Kasumi-1 (cell line): ENCODE measurements around the gene CALR.
"Not testable (repeated sequence)": the region's sequence is repeated elsewhere in the genome, so short reads cannot be mapped to it uniquely, and the experiment has no call there.

Source experiments
- DNase-seq, 2 experiments: peaks; one replicate each; lab custom pipeline; 2025; lab: John Stamatoyannopoulos, UW

The CALR gene

GRCh38 chr19:12952488-12953137 lies 14.2 kb downstream of the CALR start:
- no peak for DNase-seq

- no peak for DNase-seq
Observed at GRCh38 chr19:12953138-12953798, 14.9 kb downstream of the CALR start.

- peak in 1 of 2 experiments; percentile 26 for DNase-seq
Observed at GRCh38 chr19:12953799-12954611, 15.6 kb downstream of the CALR start.

DNA sequence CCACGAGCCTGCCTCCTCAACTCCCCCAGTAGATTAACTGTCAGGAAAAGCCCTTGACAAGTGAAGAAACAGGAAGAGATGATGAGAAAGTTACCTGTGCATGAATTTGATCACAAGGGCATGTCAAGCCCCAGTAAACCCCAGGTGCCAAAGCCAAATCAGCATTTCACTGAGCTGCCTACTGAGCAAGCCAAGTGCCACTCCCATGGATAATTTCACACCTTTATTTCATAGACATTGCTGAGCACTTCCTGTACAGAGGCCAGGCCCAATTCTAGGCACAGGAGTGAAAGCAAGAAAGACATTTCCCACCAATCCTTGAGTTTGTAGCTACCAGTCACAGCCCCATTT lies 16.2 kb downstream of the CALR start:
- no peak for DNase-seq

DNA sequence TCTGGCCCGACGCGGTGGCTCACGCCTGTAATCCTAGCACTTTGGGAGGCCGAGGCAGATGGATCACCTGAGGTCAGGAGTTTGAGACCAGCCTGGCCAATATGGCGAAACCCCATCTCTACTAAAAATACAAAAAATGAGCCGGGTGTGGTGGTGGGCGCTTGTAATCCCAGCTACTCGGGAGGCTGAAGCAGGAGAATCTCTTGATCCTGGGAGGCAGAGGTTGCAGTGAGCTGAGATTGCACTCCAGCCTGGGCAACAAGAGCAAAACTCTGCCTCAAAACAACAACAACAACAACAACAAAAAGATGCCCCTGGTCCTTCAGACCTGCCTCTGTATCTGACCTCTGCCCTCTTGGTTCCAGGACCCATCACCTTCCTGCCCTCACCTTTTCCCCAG lies 17.2 kb downstream of the CALR start:
- not testable (repeated sequence) for DNase-seq

GRCh38 chr19:12955996-12956395 lies 17.6 kb downstream of the CALR start:
- no peak for DNase-seq

DNA sequence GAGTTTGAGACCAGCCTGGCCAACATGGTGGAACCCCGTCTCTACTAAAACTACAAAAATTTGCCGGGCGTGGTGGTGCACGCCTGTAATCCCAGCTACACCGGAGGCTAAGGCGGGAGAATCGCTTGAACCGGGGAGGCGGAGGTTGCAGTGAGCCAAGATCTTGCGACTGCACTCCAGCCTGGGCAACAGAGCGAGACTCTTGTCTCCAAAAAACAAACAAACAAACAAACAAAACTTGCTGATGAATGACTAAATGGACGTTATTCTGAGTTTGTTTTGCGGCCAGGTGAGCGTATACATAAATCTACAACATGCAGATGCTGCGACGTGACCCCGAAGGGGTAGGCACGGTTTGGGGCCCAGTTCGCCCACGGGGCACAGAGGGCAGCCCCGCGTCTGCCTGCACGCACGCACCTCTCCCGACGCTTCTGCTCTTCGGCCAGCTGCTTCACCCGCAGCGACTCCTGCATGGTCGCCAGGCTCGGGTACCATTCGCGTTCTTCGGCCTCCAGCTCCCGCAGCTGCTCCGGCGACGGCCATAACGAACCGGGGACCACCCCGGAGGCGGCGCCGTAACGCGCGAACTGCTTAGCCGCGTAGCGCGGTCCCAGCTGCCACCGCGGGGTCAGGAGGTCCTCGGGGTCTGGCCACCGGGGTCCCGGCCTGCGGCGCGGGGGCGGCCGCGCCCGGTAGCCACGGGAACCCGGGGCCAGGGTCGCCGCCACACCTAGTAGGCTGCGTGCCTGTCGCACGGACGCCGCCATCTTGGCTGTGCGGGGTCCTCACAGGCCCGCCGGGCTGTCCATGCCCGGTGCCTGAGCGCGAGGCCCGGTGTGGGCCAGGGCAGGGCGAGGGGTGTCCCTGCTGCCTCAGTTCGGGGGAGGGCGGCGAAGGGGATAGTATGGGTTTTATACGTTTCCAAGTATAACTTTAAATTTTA lies 18.3 kb downstream of the CALR start, which contains the start of gene GADD45GIP1:
TSS of gene GADD45GIP1 (minus strand) at position 778 of the 943 bp plus-strand sequence. CDS start at position 767, 11 bp downstream.
- DNase-seq: peak; percentile 68 to 82

DNA sequence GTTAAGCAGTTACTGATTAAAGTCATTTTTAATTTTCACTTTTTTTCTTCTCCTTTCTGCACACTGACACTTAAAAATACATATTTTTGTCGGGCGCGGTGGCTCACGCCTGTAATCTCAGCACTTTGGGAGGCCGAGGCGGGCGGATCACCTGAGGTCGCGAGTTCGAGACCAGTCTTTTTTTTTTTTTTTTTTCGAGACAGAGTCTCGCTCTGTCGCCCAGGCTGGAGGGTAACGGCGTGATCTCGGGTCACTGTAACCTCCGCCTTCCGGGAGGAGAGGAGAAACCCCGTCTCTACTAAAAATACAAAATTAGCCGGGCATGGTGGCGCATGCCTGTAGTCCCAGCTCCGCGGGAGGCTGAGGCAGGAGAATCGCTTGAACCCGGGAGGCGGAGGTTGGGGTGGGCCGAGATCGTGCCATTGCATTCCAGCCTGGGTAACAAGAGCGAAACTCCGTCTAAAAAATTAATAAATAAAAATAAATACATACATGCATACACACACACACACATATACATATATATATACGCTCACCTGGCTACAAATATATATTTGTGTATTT lies 19.1 kb downstream of the CALR start:
- DNase-seq: not testable (repeated sequence)

DNA sequence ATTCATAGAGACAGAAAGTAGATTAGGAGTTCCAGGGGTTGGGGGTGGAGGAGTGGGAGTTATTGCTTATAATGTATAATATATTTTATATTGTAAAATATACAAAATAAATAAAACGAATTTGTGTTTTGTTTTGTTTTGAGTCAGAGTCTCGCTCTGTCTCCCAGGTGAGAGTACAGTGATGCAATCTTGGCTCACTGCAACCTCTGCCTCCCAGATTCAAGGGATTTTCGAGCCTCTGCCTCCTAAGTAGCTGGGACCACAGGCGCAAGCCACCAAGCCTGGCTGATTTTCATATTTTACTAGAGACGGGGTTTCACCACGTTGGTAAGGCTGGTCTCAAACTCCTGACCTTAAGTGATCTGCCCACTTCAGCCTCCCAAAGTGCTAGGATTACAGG lies 21.1 kb downstream of the CALR start:
- DNase-seq: no peak

DNA sequence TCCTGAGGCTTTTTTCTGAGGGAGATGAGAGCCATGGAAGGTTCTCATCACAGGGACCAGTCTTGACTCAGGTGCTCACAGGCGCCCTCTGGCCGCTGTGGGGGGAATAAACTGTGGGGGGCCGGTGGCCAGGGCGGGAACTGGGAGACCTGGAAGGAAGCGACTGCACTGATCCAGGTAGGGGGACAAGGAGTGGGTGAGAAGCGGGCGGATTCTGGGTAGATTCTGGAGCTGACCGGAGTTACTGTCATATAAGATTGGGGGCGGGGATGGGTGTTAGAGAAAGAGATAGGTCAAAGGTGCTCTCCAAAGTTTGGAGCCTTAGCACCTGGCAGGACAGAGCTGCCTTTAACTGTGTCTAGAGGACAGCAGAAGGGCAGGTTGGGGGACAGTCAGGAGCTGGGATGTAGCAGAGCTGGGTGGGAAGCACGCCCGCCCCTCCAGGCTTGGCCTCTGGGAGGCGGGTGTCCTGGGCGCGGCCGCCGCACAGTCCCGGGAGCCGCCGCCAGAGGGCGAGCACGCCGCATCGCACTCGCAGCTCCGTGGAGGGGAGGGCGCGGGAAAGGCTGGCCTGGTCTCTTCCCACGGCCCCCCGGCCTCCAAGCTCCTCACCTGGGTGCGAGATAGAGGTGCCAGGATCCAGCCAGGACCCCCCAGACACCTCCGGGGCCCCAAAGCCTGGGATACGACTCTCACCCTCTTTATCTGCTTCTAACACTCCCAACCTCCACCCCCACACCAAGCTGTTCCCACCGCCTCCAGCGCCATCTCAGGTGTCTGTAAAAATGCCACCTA lies 26.8 kb downstream of the CALR start:
- peak; percentile 56 to 73 for DNase-seq

DNA sequence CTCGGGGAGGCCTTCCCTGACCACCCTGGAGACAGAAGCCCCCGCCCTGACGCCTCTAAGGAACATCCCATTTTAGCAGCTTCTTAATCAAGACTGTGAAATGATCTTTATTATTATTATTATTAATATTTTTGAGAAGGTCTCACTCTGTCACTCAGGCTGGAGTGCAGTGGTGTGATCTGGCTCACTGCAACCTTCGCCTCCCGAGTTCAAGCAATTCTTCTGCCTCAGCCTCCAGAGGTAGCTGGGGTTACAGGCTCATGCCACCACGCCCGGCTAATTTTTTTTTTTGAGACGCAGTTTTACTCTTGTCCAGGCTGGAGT lies 27.4 kb downstream of the CALR start:
- DNase-seq: no peak

GRCh38 chr19:12967907-12968306 lies 29.5 kb downstream of the CALR start:
- DNase-seq: no peak

DNA sequence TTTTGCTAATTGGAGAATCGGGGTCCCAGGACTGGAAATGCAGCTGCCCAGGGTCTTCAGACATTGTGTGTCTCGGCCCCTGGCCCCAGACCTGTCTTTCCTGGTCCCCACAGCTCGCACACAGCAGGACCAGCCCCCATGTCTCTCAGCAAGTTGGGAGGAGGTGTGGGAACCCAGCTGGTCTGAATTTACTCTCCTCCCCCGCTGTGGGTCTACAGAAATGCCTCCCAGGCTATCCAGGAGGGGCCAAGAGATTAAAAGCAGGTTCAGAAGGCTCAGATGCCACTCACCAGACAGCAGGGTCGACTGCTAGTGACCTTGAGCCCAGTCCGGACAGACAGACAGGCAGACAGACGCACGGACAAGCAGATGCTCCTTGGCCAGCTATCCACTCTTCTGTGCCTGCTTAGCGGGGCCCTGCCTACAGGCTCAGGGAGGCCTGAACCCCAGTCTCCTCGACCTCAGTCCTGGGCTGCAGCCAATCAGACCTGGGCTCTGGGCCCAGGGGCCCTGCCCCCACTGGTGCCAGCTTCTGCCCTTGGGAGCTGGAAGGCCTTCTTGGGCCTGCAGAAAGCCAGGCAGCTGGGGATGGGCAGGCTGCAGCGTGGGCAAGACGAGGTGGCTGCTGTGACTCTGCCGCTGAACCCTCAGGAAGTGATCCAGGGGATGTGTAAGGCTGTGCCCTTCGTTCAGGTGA lies 31.0 kb downstream of the CALR start, which contains the start of gene DAND5:
TSS of gene DAND5 (plus strand) at position 285 of the 697 bp plus-strand sequence. CDS start at position 370, 85 bp downstream.
- no peak for DNase-seq

GRCh38 chr19:12970070-12970820 lies 31.8 kb downstream of the CALR start:
- no peak for DNase-seq

- DNase-seq: no peak
Observed at GRCh38 chr19:12973236-12973635, 34.8 kb downstream of the CALR start.

DNA sequence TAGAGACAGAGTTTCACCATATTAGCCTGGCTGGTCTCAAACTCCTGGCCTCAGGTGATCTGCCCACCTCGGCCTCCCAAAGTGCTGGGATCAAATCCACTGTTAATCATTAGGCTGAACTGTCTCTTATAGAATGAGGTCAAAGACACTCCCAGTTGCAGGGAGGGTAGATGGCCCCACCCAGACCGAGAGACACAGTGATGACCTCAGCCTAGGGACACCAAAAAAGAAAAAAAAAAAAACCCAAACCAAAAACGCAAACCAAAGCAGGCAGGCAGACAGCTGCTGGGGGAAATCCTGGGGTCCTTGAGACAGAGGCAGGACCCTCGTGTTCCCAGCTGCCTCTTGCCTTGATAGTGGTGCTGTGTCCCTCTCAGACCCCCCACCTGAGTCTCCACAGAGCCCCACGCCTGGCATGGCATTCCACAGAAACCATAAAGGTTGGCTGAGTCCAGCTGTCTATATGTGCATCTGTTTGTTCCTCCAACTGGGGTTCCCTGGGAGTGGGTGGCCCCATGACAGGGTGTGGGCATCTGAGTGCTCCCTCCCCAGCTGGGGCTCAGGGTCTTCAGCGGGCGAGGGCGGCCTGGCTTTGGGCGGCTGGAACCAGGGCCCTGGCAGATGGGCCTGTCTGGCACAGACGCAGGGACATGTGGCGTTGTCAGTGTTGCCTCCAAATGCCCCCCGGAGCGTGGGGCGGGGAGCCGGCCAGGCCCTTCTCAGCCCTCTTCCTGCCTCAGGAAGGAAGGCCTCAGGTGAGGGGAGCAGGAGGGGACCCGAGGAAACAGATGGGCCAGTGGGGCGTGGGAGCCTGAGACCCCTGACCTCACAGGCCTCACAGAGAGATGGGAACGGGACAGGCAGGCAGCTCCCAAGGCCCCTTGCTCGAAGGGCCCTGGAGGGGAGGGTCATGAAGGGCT lies 36.2 kb downstream of the CALR start:
- DNase-seq: no peak

DNA sequence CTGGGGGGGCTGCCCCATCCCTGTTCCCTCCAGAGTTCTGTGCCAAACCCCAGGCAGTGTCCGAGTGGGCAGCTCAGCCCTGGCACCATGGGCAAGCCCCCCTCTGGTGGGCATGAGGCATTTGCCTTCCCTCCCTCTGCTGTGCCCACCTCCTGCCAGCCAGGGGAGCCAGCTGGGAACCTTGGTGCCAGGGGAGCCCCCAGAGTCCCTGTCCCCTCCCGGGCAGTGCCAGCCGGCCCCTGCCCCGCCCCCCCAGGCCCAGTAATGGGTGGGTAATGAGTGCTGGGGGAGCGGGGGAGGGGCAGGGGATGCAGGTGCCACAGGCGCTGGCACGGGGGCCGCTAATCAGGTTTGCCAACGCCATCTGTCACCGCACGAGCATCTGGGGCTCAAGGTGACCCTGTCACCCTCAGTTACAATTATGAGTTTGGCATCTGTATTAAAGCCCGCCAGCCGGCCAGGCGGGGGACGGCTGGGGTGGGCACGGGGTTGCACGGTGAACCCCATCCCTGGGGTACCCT lies 36.9 kb downstream of the CALR start:
- DNase-seq: no peak

GRCh38 chr19:12976109-12976508 lies 37.7 kb downstream of the CALR start:
- DNase-seq: not testable (repeated sequence)
